GM18502 (cell line): ENCODE data around the gene ZNF442.
"Not testable (repeated sequence)": the region's sequence is repeated elsewhere in the genome, so short reads cannot be mapped to it uniquely, and the experiment has no call there.

ENCODE experiments used
- ATAC-seq: cut with Tn5 transposase; IDR thresholded peaks from one replicate; pipeline ENCODE4 v1.9.1; 2021; ENCODE audit warnings: mild to moderate bottlenecking; ENCODE audit not compliant: unreplicated experiment, poor library complexity

ZNF442 gene

GRCh38 chr19:12365236-12366162, at the start of gene ZNF442:
Gene ZNF442 (minus strand): TSS chr19:12365683. CDS start chr19:12363631, 2,052 bp downstream.
- ATAC-seq, result peak; percentile 90

- ATAC-seq, result no peak
Measured at GRCh38 chr19:12411893-12412292, 46.4 kb upstream of the ZNF442 start.

GRCh38 chr19:12400633-12401502, 35.4 kb upstream of the ZNF442 start, which contains the start of gene ZNF799:
Gene ZNF799 (minus strand): TSS chr19:12401271. CDS start chr19:12401070, 201 bp downstream.
- peak; percentile 87 for ATAC-seq

GRCh38 chr19:12399901-12400632, 34.6 kb upstream of the ZNF442 start:
- peak; percentile 41 for ATAC-seq

GRCh38 chr19:12391148-12391547, 25.7 kb upstream of the ZNF442 start:
- not testable (repeated sequence) for ATAC-seq

- not testable (repeated sequence) for ATAC-seq
Measured at GRCh38 chr19:12386365-12386764, 20.9 kb upstream of the ZNF442 start.

- ATAC-seq, result no peak
Measured at GRCh38 chr19:12380444-12380737, 14.9 kb upstream of the ZNF442 start.

GRCh38 chr19:12379732-12380443, 14.4 kb upstream of the ZNF442 start:
- ATAC-seq, result no peak

- no peak for ATAC-seq
Measured at GRCh38 chr19:12374026-12374425, 8.5 kb upstream of the ZNF442 start.

GRCh38 chr19:12364391-12365235, 870 bp downstream of the ZNF442 start:
- peak; percentile 5 for ATAC-seq

- ATAC-seq, result not testable (repeated sequence)
Measured at GRCh38 chr19:12362236-12362635, 3.2 kb downstream of the ZNF442 start.

GRCh38 chr19:12353375-12353774, 12.1 kb downstream of the ZNF442 start:
- ATAC-seq, result no peak

GRCh38 chr19:12350890-12351197, 14.6 kb downstream of the ZNF442 start:
- no peak for ATAC-seq

- ATAC-seq, result no peak
Measured at GRCh38 chr19:12350185-12350889, 15.1 kb downstream of the ZNF442 start.

GRCh38 chr19:12346896-12347295, 18.6 kb downstream of the ZNF442 start:
- ATAC-seq, result no peak

- no peak for ATAC-seq
Measured at GRCh38 chr19:12345197-12345596, 20.3 kb downstream of the ZNF442 start.

- ATAC-seq, result peak; percentile 90
Measured at GRCh38 chr19:12333162-12334159, 32.0 kb downstream of the ZNF442 start, which contains the start of gene ZNF563. Gene ZNF563 (minus strand): TSS chr19:12333633. CDS start chr19:12333482, 151 bp downstream.
